ENCODE data around the gene A1CF. TPM values are rescaled to one million over a fixed set of nuclear protein-coding genes. Genes with fewer than 3 reads are reported as not detected.

The A1CF gene
- under 1 TPM in 1 of 4 donors, not detected in 3; 0.26 TPM for total RNA-seq
- polyA plus RNA-seq, result under 1 TPM in 1 of 3 donors, not detected in 2; 0.04 TPM
- long read RNA-seq, donor 1, result 0 reads
- long read RNA-seq, donor 2, result 0 reads

GRCh38 chr10:50885097-50885859 lies at the start of gene A1CF:
A1CF (minus strand) TSS chr10:50885627; CDS start chr10:50859940, 25,687 bp downstream.
- Histone ChIP-seq H3K4me1 (no peaks in the 10 kb centered on the region), H3K36me3 (ENCODE audit: insufficient read depth in 1 of 2, low read depth in 1 of 2) (no peaks in the 10 kb centered on the region), H3K27ac (no peak within 1 kb of the TSS), H3K9me3 (no peaks in the 10 kb centered on the region), H3K27me3 (ENCODE audit: insufficient read depth in 3 of 3, low read length in 2 of 3) (no peaks in the 10 kb centered on the region), H3K4me3 (no peak within 1 kb of the TSS)
- ATAC-seq (no peak), DNase-seq (no peak)
- TF ChIP-seq, protein P1, sequence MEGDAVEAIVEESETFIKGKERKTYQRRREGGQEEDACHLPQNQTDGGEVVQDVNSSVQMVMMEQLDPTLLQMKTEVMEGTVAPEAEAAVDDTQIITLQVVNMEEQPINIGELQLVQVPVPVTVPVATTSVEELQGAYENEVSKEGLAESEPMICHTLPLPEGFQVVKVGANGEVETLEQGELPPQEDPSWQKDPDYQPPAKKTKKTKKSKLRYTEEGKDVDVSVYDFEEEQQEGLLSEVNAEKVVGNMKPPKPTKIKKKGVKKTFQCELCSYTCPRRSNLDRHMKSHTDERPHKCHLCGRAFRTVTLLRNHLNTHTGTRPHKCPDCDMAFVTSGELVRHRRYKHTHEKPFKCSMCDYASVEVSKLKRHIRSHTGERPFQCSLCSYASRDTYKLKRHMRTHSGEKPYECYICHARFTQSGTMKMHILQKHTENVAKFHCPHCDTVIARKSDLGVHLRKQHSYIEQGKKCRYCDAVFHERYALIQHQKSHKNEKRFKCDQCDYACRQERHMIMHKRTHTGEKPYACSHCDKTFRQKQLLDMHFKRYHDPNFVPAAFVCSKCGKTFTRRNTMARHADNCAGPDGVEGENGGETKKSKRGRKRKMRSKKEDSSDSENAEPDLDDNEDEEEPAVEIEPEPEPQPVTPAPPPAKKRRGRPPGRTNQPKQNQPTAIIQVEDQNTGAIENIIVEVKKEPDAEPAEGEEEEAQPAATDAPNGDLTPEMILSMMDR (IDR thresholded peaks at IDR 0.05), result no peak
- intact Hi-C loops (cut with DNase I), result no loop called here
- 70 to 78% (median 77%) methylated on average over 7 of the region's 7 CpGs for WGBS, 3 donors

DNA sequence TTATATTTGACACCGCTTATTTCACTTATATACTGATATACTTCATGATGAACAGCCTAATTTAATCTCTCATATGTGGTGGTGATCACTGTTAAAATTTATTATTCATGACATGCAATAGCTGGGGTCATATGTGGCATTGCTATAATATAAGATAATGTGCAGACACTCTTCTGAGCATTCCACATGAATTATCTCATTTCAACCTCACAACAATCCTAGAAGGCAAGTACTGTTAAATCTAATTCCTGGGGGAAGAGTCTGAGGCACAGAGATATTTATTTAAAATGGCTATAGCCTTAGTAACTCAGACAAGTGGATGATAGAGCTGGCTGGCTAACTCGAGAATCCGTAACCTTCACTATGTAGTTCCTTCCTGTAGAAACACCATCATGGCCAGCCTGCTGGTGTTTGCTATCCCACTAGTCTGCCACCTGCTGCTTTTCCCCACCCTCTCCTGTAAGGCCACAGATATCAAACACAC lies 46.6 kb upstream of the A1CF start:
- no peaks in the 10 kb centered on the region for H3K4me1 ChIP-seq
- intact Hi-C loops (cut with DNase I), result no loop called here
- no peaks in the 10 kb centered on the region for H3K27me3 ChIP-seq (ENCODE audit: insufficient read depth in 3 of 3, low read length in 2 of 3)
- no peaks in the 10 kb centered on the region for H3K36me3 ChIP-seq (ENCODE audit: insufficient read depth in 1 of 2, low read depth in 1 of 2)
- TF ChIP-seq, protein P1 (IDR thresholded peaks at IDR 0.05), result no peak
- no peak overlapping the region for H3K4me3 ChIP-seq
- DNase-seq, result no peak
- WGBS, 3 donors, result 69 to 74% (median 71%) methylated on average over 3 of the region's 3 CpGs
- no peak overlapping the region for H3K27ac ChIP-seq
- H3K9me3 ChIP-seq, result no peaks in the 10 kb centered on the region
- no peak for ATAC-seq

GRCh38 chr10:50929670-50930069 lies 44.2 kb upstream of the A1CF start:
- no peak overlapping the region for H3K4me3 ChIP-seq
- TF ChIP-seq, protein P1 (IDR thresholded peaks at IDR 0.05), result no peak
- H3K9me3 ChIP-seq, result no peaks in the 10 kb centered on the region
- WGBS, 3 donors, result 81 to 87% (median 82%) methylated on average over 1 of the region's 1 CpG
- intact Hi-C loops (cut with DNase I), result no loop called here
- H3K36me3 ChIP-seq (ENCODE audit: insufficient read depth in 1 of 2, low read depth in 1 of 2), result no peaks in the 10 kb centered on the region
- H3K4me1 ChIP-seq, result no peaks in the 10 kb centered on the region
- H3K27me3 ChIP-seq (ENCODE audit: insufficient read depth in 3 of 3, low read length in 2 of 3), result peaks cover 0 to 3% (median 0%) of the 10 kb centered on the region in 3 donors
- no peak for DNase-seq
- H3K27ac ChIP-seq, result no peak overlapping the region
- no peak for ATAC-seq

- Histone ChIP-seq H3K4me3 (no peak overlapping the region), H3K36me3 (ENCODE audit: insufficient read depth in 1 of 2, low read depth in 1 of 2) (no peaks in the 10 kb centered on the region), H3K27ac (no peak overlapping the region), H3K27me3 (ENCODE audit: insufficient read depth in 3 of 3, low read length in 2 of 3) (peaks cover 0 to 3% (median 0%) of the 10 kb centered on the region in 3 donors), H3K4me1 (no peaks in the 10 kb centered on the region), H3K9me3 (no peaks in the 10 kb centered on the region)
- intact Hi-C loops (cut with DNase I), result no loop called here
- DNase-seq (no peak), ATAC-seq (no peak)
- TF ChIP-seq, protein P1 (IDR thresholded peaks at IDR 0.05), result no peak
- WGBS, 3 donors, result 44 to 48% (median 45%) methylated on average over 2 of the region's 2 CpGs
These were observed 42.7 kb upstream of the A1CF start for GRCh38 chr10:50928190-50928552.
